ENCODE measurements around the gene TMEM53.

- TF ChIP-seq CTCF (conservative IDR thresholded peaks at IDR 0.05 in 1 of 2, IDR thresholded peaks at IDR 0.05 in 1 of 2; ENCODE audit: low read depth in 1 of 2, low read length in 2 of 2) (no peak), EZH2 (IDR thresholded peaks at IDR 0.05; ENCODE audit: low read length, missing control alignments) (no peak)
These were observed 68.2 kb downstream of the TMEM53 start for GRCh38 chr1:44605914-44606615.
